NT2/D1 (cell line): ENCODE data around the gene FZR1.
A peak's percentile ranks its signal among the peaks of the same experiment; 100 is the strongest.

Experiments
- DNase-seq: peaks from one replicate; pipeline ENCODE4 v3.0.0-alpha.2; 2011; ENCODE audit warnings: low read depth, low spot score
- H3K27me3 ChIP-seq: 2 replicates; pipeline ENCODE4 v1.6.0; 2011; ENCODE audit warnings: mild to moderate bottlenecking; ENCODE audit not compliant: insufficient read length, insufficient read depth
- H3K36me3 ChIP-seq: 2 replicates; pipeline ENCODE4 v1.6.1; 2011; ENCODE audit warnings: mild to moderate bottlenecking, low read length, mixed read lengths; ENCODE audit not compliant: insufficient read depth, insufficient read length
- H3K4me1 ChIP-seq: 2 replicates; pipeline ENCODE4 v1.5.1; 2011; ENCODE audit not compliant: insufficient read depth, insufficient read length
- H3K4me3 ChIP-seq: 2 replicates; pipeline ENCODE4 v1.5.1; 2011; ENCODE audit warnings: low read depth; ENCODE audit not compliant: insufficient read length
- H3K9ac ChIP-seq: 2 replicates; pipeline ENCODE4 v1.6.0; 2011; ENCODE audit warnings: low read depth; ENCODE audit not compliant: insufficient read length
- H3K9me3 ChIP-seq: 2 replicates; pipeline ENCODE4 v1.5.1; 2011; ENCODE audit warnings: mild to moderate bottlenecking, low read length; ENCODE audit not compliant: insufficient read depth
- SUZ12 ChIP-seq: IDR thresholded peaks from 2 replicates; pipeline ENCODE4 v1.6.1; 2011; ENCODE audit not compliant: insufficient read length, insufficient read depth; ENCODE audit errors: extremely low read depth
- YY1 ChIP-seq: IDR thresholded peaks from 2 replicates; pipeline ENCODE4 v1.6.1; 2011; ENCODE audit not compliant: insufficient read length, insufficient read depth
- ZNF274 ChIP-seq: IDR thresholded peaks from 2 replicates; pipeline ENCODE4 v1.6.1; 2011; ENCODE audit warnings: mild to moderate bottlenecking, low read depth, low read length

The FZR1 gene

DNA sequence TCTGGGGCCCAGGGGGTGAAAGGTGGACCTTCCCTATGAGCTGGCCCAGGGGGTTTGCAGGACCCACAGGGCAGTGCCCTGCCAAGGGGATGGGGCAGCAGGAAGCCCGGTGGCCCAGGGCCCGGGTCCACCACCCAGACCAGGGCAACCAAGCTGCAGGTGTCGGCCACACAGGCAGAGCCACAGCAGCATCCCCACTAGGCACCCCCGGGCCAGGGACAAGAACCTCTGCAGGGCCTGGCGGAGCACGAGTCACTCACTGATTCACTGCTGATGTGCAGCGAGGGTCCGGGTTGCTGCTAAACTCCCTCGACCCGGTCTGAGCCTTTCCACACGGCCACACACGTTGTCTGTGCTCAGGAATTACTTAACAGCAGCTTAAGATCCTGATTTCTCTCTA, 8.8 kb downstream of the FZR1 start:
- Histone ChIP-seq H3K9ac (peak overlapping the region; percentile 17), H3K4me3 (no peak overlapping the region), H3K9me3 (no peaks in the 10 kb centered on the region), H3K4me1 (peaks cover 50% of the 10 kb centered on the region), H3K27me3 (no peaks in the 10 kb centered on the region), H3K36me3 (peaks cover 81% of the 10 kb centered on the region)
- DNase-seq, result no peak
- no peak for TF ChIP-seq ZNF274
- no peak for TF ChIP-seq YY1
- TF ChIP-seq SUZ12, result no peak

DNA sequence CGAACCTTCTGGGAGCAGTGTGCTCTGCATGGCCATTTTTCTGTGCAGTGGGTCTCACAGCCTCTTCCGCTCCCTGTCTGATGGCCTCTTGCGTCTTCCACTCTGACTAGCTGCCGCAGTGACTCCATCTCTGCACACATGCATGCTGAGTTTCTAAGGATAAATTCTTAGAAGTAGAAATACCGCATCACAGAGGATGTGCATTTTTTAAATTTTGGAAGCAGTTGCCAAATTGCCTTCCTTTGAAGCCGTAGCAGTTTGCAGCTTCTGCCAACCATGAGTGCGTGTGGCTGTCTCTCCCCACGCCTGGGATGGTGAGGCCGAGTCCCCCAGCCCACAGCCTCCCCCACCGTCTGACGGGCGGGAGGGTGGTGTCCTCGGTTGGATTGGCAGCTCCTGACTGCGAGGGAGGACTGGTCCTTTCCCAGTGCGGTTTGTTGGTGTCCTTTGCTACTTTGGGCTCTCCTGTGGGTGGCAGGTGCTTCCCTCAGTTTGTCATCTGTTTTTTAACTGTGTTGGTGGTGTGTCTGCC, 9.8 kb downstream of the FZR1 start:
- no peak for TF ChIP-seq SUZ12
- no peak for TF ChIP-seq YY1
- no peak for TF ChIP-seq ZNF274
- H3K36me3 ChIP-seq, result peaks cover 81% of the 10 kb centered on the region
- H3K4me1 ChIP-seq, result peaks cover 54% of the 10 kb centered on the region

DNA sequence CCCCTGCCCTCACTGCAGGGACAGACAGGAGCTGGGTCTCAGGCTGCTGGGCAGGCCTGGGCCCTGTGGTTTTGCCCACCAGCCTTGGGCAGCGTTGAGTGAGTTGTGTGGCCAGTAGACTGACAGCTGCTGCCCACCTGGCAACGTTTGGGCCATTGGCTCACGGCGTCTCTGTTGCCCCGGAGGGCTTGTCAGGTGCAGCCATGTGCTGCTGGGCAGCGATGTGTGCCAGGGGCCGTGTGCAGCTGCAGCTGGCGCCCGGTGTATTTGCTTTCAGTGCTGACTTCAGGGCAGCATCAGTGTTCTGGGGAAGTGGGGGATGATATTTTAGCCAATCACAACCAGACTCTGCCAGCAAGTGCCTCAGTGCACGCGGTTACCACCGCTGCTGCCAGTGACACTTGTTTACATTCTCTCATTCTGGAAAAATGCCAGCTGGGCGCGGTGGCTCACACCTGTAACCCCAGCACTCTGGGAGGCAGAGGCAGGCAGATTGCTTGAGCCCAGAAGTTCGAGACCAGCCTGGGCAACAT, 10.6 kb downstream of the FZR1 start:
- DNase-seq, result no peak

More for the DNA sequence above, 9.8 kb downstream of the FZR1 start:
- Histone ChIP-seq H3K9me3 (no peaks in the 10 kb centered on the region), H3K4me3 (no peak overlapping the region), H3K9ac (peak overlapping the region; percentile 9), H3K27me3 (no peaks in the 10 kb centered on the region)
- no peak for DNase-seq

DNA sequence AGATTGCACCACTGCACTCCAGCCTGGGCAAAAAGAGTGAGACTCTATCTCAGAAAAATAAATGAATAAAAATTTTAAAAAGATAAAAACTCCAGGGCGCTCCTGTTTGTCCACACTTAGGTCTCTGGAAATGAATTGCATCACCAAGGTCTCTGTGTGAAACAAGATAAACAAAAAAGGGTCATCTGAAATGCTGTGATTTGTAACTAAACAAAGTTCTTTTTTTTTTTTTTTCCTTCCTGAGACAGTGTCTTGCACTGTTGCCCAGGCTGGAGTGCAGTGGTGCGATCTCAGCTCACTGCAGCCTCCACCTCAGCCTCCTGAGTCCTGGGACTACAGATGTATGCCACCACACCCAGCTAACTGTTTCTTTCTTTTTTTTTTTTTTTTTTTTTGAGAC, 11.5 kb downstream of the FZR1 start:
- H3K36me3 ChIP-seq, result peaks cover 75% of the 10 kb centered on the region
- no peak overlapping the region for H3K4me3 ChIP-seq
- TF ChIP-seq ZNF274, result no peak
- no peak for TF ChIP-seq SUZ12
- TF ChIP-seq YY1, result no peak
- H3K4me1 ChIP-seq, result peaks cover 51% of the 10 kb centered on the region
- no peaks in the 10 kb centered on the region for H3K27me3 ChIP-seq
- DNase-seq, result no peak
- H3K9ac ChIP-seq, result no peak overlapping the region
- no peaks in the 10 kb centered on the region for H3K9me3 ChIP-seq

More for the DNA sequence above, 10.6 kb downstream of the FZR1 start:
- H3K27me3 ChIP-seq, result no peaks in the 10 kb centered on the region
- H3K9me3 ChIP-seq, result no peaks in the 10 kb centered on the region
- peaks cover 52% of the 10 kb centered on the region for H3K4me1 ChIP-seq
- TF ChIP-seq SUZ12, result no peak
- no peak for TF ChIP-seq ZNF274
- TF ChIP-seq YY1, result no peak
- no peak overlapping the region for H3K4me3 ChIP-seq
- H3K9ac ChIP-seq, result peak overlapping the region; percentile 36
- H3K36me3 ChIP-seq, result peaks cover 75% of the 10 kb centered on the region

DNA sequence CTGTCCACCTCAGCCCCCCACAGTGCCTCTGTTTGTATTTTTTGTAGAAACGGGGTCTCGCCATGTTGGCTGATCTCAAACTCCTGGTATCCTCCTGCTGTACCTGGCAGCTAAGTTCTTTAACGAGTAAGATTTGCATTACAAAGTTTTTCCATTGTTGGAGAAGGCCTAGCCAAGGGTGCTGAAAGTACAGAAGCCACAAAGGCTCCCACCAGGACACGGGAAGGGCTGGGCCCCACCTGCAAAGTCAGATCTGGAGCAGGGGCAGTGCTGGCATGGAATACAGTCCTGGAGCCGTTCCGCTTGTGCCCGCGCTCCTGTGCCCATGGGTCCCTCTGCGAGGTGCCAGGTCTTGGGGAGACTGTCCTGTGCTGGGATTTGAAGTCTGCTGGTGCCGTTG, 12.1 kb downstream of the FZR1 start:
- H3K4me1 ChIP-seq, result peaks cover 48% of the 10 kb centered on the region
- H3K9ac ChIP-seq, result peak overlapping the region; percentile 57

DNA sequence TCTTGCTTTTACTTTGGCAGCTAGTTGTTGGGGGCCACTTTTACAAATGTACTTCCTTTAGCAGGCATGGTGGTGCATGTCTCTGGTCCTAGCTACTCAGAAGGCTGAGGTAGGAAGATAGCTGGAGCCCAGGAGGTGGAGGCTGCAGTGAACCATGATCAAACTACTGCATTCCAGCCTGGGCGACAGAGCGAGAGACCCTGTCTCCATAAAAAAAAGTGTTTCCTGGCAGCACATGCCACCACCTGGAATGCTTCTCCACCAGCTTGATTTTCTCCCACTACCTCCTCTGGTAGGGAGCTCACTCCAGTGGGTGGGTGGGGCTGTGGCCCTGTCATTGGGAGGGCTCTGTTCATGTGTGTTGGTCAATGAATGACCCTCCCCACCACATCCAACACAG, 12.5 kb downstream of the FZR1 start:
- TF ChIP-seq SUZ12 (no peak), ZNF274 (no peak)
- Histone ChIP-seq H3K36me3 (peaks cover 75% of the 10 kb centered on the region), H3K9me3 (no peaks in the 10 kb centered on the region), H3K27me3 (no peaks in the 10 kb centered on the region), H3K9ac (peak overlapping the region; percentile 57), H3K4me1 (peaks cover 45% of the 10 kb centered on the region), H3K4me3 (no peak overlapping the region)
- no peak for DNase-seq

More for the DNA sequence above, 12.1 kb downstream of the FZR1 start:
- Histone ChIP-seq H3K9me3 (no peaks in the 10 kb centered on the region), H3K4me3 (no peak overlapping the region), H3K36me3 (peaks cover 75% of the 10 kb centered on the region), H3K27me3 (no peaks in the 10 kb centered on the region)
- no peak for TF ChIP-seq ZNF274
- TF ChIP-seq SUZ12, result no peak
- no peak for TF ChIP-seq YY1
- peak; percentile 38 for DNase-seq

DNA sequence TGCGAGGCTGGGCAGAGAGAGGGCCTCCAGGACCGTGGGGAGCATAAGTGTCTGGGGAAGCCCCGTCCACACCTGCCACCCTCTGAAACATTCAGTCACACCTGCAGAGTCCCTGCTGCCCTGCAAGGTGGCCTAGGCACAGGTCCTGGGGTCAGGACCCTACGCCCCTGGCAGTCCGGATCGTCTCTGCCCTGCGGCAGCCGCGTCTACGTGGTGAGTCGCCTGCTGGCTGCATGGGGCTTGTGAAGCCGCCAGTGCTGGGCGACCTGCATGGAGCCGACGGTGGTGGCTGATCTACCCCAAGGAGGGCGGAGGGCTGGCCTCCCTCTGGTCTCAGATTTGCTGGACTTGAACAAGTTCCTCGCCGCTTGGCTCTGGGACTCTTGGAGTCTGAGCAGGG, 13.0 kb downstream of the FZR1 start:
- no peaks in the 10 kb centered on the region for H3K27me3 ChIP-seq
- H3K4me1 ChIP-seq, result peaks cover 45% of the 10 kb centered on the region
- no peaks in the 10 kb centered on the region for H3K9me3 ChIP-seq
- peaks cover 75% of the 10 kb centered on the region for H3K36me3 ChIP-seq
- TF ChIP-seq SUZ12 (no peak), YY1 (no peak), ZNF274 (no peak)
- peak overlapping the region; percentile 57 for H3K9ac ChIP-seq
- H3K4me3 ChIP-seq, result no peak overlapping the region
- no peak for DNase-seq
